ENCODE data around the gene RMI2.
"Not testable (repeated sequence)": the region's sequence is repeated elsewhere in the genome, so short reads cannot be mapped to it uniquely, and the experiment has no call there.

The RMI2 gene

DNA sequence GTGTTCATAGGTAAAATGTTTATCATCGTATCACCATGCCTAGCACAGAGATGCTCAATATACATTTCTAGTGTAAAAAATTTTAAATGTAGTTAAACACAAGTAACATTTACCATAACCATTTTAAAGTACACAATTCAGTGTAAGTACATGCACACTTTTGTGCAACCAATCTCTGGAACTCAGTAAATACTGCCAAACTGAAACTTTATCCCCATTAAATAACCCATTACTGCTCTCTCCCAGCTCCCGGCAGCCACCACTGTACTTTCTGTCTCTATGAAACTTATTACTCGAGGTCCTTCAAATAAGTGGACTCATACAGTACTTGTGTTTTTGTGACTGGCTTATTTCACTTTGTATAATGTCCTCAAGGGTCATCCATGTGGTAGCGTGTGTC is 29.0 kb downstream of the RMI2 start:
- H3K9me3 Mint-ChIP-seq = peaks cover 0 to 8% of the 10 kb centered on the region in 2 donors

GRCh38 chr16:11377154-11377553 is 31.9 kb downstream of the RMI2 start:
- Mint-ChIP-seq H3K27ac (no peak overlapping the region), H3K4me1 (peaks cover 15% of the 10 kb centered on the region), H3K9me3 (peaks cover 0 to 9% of the 10 kb centered on the region in 2 donors), H3K4me3 (no peak overlapping the region), H3K27me3 (no peaks in the 10 kb centered on the region)
- no peak for ATAC-seq
- DNase-seq = no peak

More for the DNA sequence above, 29.0 kb downstream of the RMI2 start:
- no peak overlapping the region for H3K4me3 Mint-ChIP-seq
- H3K27me3 Mint-ChIP-seq = no peaks in the 10 kb centered on the region
- H3K27ac Mint-ChIP-seq = no peak overlapping the region
- peaks cover 27% of the 10 kb centered on the region for H3K4me1 Mint-ChIP-seq
- DNase-seq = no peak
- no peak for ATAC-seq

- not testable (repeated sequence) for H3K9me3 Mint-ChIP-seq, ATAC-seq, DNase-seq, H3K27me3 Mint-ChIP-seq
- peak overlapping the region; percentile 11 to 50 for H3K4me3 Mint-ChIP-seq
- H3K4me1 Mint-ChIP-seq = peaks cover 13% of the 10 kb centered on the region
- H3K27ac Mint-ChIP-seq = peak overlapping the region; percentile 50 to 95
Measured at GRCh38 chr16:11378951-11379350, 33.7 kb downstream of the RMI2 start.

- no peaks in the 10 kb centered on the region for H3K27me3 Mint-ChIP-seq
- H3K27ac Mint-ChIP-seq = peak overlapping the region; percentile 50 to 95
- H3K4me1 Mint-ChIP-seq = peaks cover 13% of the 10 kb centered on the region
- DNase-seq (peak in 1 of 2 donors; percentile 75), ATAC-seq (peak; percentile 95)
- H3K9me3 Mint-ChIP-seq = peaks cover 0 to 9% of the 10 kb centered on the region in 2 donors
- H3K4me3 Mint-ChIP-seq = peak overlapping the region; percentile 11 to 50
Measured at GRCh38 chr16:11379420-11379819, 34.2 kb downstream of the RMI2 start.

- ATAC-seq = no peak
- peak overlapping the region in 1 of 2 donors; percentile 70 for H3K27ac Mint-ChIP-seq
- H3K27me3 Mint-ChIP-seq = no peaks in the 10 kb centered on the region
- peaks cover 0 to 9% of the 10 kb centered on the region in 2 donors for H3K9me3 Mint-ChIP-seq
- peaks cover 13% of the 10 kb centered on the region for H3K4me1 Mint-ChIP-seq
- no peak overlapping the region for H3K4me3 Mint-ChIP-seq
- DNase-seq = no peak
Measured at GRCh38 chr16:11380836-11381235, 35.6 kb downstream of the RMI2 start.

DNA sequence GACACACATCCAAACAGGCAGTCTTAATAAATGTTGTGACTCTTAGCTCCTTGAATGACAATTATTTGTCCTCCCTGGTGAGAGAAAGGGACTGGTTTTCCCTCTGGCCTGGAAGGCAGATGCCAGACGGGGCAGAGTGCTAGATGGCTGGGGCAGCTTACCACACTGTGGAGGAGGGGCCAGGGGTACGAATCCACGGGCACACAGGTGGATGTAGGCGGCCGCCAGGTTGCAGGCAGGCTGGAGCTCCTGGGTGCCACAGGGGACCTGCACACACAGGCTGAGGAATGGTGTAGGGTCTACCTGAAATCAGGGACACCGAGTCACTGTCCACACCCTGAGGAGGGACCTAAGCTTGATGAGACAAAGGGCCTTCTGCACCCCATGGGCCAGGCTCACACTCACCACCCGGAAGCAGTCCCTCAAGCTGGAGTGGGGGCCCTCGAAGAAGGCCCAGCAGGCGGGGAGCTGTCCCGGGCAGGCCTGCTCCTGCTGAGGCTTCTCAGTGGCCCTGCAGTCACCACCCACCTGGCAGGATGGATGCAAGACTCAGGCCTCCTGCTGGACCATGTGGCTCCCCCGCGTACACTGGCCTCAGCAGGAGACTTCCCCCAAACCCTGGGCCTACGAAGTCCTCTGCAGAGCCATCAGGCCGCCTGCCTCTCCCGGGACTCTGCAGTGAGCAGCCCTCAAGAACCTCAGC is 38.4 kb downstream of the RMI2 start:
- no peak for ATAC-seq
- H3K9me3 Mint-ChIP-seq = peaks cover 0 to 7% of the 10 kb centered on the region in 2 donors
- H3K4me1 Mint-ChIP-seq = peaks cover 21% of the 10 kb centered on the region
- H3K27me3 Mint-ChIP-seq = no peaks in the 10 kb centered on the region
- no peak overlapping the region for H3K4me3 Mint-ChIP-seq
- no peak overlapping the region for H3K27ac Mint-ChIP-seq
- DNase-seq = no peak

- no peak overlapping the region for H3K4me3 Mint-ChIP-seq
- ATAC-seq = no peak
- no peak for DNase-seq
- H3K27me3 Mint-ChIP-seq = no peaks in the 10 kb centered on the region
- H3K9me3 Mint-ChIP-seq = no peaks in the 10 kb centered on the region
- H3K27ac Mint-ChIP-seq = no peak overlapping the region
- peaks cover 14% of the 10 kb centered on the region for H3K4me1 Mint-ChIP-seq
Measured at GRCh38 chr16:11384184-11384955, 39.1 kb downstream of the RMI2 start.

GRCh38 chr16:11384956-11385586 is 39.8 kb downstream of the RMI2 start:
- DNase-seq (no peak), ATAC-seq (no peak)
- Mint-ChIP-seq H3K4me1 (peaks cover 8% of the 10 kb centered on the region), H3K9me3 (no peaks in the 10 kb centered on the region), H3K27me3 (no peaks in the 10 kb centered on the region), H3K27ac (no peak overlapping the region), H3K4me3 (no peak overlapping the region)

GRCh38 chr16:11386054-11386680 is 40.9 kb downstream of the RMI2 start:
- ATAC-seq (peak; percentile 88), DNase-seq (peak in 1 of 2 donors; percentile 51)
- Mint-ChIP-seq H3K27ac (no peak overlapping the region), H3K9me3 (no peaks in the 10 kb centered on the region), H3K27me3 (no peaks in the 10 kb centered on the region), H3K4me1 (peaks cover 8% of the 10 kb centered on the region), H3K4me3 (no peak overlapping the region)

- H3K4me1 Mint-ChIP-seq = peaks cover 8% of the 10 kb centered on the region
- no peak for ATAC-seq
- no peak for DNase-seq
- H3K4me3 Mint-ChIP-seq = no peak overlapping the region
- no peaks in the 10 kb centered on the region for H3K27me3 Mint-ChIP-seq
- H3K9me3 Mint-ChIP-seq = no peaks in the 10 kb centered on the region
- H3K27ac Mint-ChIP-seq = no peak overlapping the region
Measured at GRCh38 chr16:11386791-11387546, 41.7 kb downstream of the RMI2 start.

- Mint-ChIP-seq H3K4me1 (peaks cover 8% of the 10 kb centered on the region), H3K4me3 (no peak overlapping the region), H3K27ac (no peak overlapping the region), H3K9me3 (no peaks in the 10 kb centered on the region), H3K27me3 (no peaks in the 10 kb centered on the region)
- no peak for ATAC-seq
- DNase-seq = no peak
Measured at GRCh38 chr16:11389083-11389482, 43.8 kb downstream of the RMI2 start.

DNA sequence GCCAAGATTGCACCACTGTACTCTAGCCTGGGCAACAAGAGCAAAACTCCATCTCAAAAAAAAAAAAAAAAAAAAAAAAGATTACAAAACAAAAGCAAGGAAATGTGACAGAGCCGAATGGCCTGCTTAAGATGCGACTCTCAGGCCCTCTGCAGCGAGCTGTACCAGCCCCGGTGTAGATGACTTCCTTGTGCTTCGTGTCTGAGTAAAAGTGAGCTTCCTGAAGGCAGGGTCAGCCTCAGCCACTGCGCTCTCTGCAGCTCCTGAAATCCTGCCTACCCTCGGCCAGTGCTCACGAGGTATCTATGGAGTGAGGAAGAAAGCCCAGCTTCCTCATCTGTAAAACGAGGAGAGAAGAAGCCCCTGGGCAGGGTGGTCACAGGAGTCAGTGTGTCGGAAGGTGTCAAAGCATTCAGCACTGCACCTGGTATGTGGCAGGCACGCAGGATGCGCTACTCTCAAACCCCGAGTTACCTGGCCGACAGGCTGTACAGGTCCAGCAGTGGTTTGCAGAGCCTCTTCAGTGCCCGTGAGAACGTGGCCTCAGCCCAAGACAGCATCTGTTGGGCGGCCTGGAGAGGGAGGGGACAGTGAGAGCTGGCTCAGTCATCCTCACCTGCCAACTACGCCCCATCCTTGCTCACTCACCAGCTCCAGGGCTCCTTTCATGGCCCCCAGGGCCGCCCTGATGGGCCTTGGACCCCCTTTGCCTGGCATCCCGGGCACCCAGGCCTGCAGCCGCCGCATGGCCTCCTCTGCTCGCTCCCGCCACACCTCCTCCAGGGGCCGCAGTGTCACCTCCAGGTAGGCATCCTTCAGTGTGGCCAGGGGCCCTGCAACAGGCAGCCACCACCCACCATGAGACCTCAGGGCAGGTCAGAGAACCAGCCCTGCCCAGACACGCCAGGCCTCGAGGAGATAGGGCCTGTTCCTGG is 44.6 kb downstream of the RMI2 start:
- Mint-ChIP-seq H3K4me3 (no peak overlapping the region), H3K27me3 (no peaks in the 10 kb centered on the region), H3K4me1 (peaks cover 8% of the 10 kb centered on the region), H3K27ac (no peak overlapping the region), H3K9me3 (no peaks in the 10 kb centered on the region)
- no peak for DNase-seq
- ATAC-seq = no peak

- DNase-seq (no peak), ATAC-seq (no peak)
- Mint-ChIP-seq H3K4me1 (peaks cover 8% of the 10 kb centered on the region), H3K27me3 (no peaks in the 10 kb centered on the region), H3K27ac (no peak overlapping the region), H3K9me3 (no peaks in the 10 kb centered on the region), H3K4me3 (no peak overlapping the region)
Measured at GRCh38 chr16:11390573-11391495, 45.6 kb downstream of the RMI2 start.

All from stimulated activated naive CD8-positive, alpha-beta T cell treated with anti-CD3 and anti-CD28 coated beads, Interleukin-15, amount 100 ng/mL, for 72 hours (primary cell).